ENCODE results near the gene SKOR2. TPM values are rescaled to one million over a fixed set of nuclear protein-coding genes. Genes with fewer than 3 reads are reported as not detected.

The SKOR2 gene
- total and polyA plus RNA-seq, 2 experiments from 2014 or later: 0.10 to 0.42 TPM

- no peak for TF ChIP-seq ETS1 (IDR thresholded peaks at IDR 0.05)
- no peak for TF ChIP-seq ZNF114 (CRISPR knock-in tag; IDR thresholded peaks at IDR 0.05)
- no peak for TF ChIP-seq EZH2 (IDR thresholded peaks at IDR 0.05; ENCODE audit: low read depth, unreplicated experiment)
- TF ChIP-seq EZH2phosphoT487 (IDR thresholded peaks at IDR 0.05; ENCODE audit: unreplicated experiment): no peak
- TF ChIP-seq NANOG (IDR thresholded peaks at IDR 0.05; ENCODE audit: borderline replicate concordance): no peak
These were observed 28.7 kb upstream of the SKOR2 start (continued) for GRCh38 chr18:47280121-47280520.

GRCh38 chr18:47274961-47275360 lies 23.5 kb upstream of the SKOR2 start:
- no peaks in the 10 kb centered on the region; the same call in 2 of the 3 replicates for H3K9me3 Mint-ChIP-seq
- Histone ChIP-seq H3K79me2 (replicated peaks; ENCODE audit: insufficient read depth) (no peaks in the 10 kb centered on the region), H4K20me1 (replicated peaks; ENCODE audit: insufficient read depth) (no peaks in the 10 kb centered on the region; the same call in 1 of the 2 replicates)

More at GRCh38 chr18:47274961-47275360, 23.5 kb upstream of the SKOR2 start:
- Histone ChIP-seq H3F3A (replicated peaks; ENCODE audit: low read depth) (no peaks in the 10 kb centered on the region), H3K36me3 (ENCODE audit: insufficient read depth) (no peaks in the 10 kb centered on the region), H2AFZ (peak overlapping the region; percentile 34; the same call in 1 of the 2 replicates), H3K4me1 (ENCODE audit: insufficient read depth) (peaks cover 7% of the 10 kb centered on the region; the same call in 1 of the 2 replicates), H3K27me3 (ENCODE audit: insufficient read depth) (no peaks in the 10 kb centered on the region), H3K4me3 (no peak overlapping the region), H3K27ac (ENCODE audit: low read depth) (no peak overlapping the region), H3K9me2 (ENCODE audit: insufficient read depth) (no peaks in the 10 kb centered on the region), H3K4me2 (no peak overlapping the region)
- TF ChIP-seq ZNF462 (CRISPR knock-in tag; IDR thresholded peaks at IDR 0.05) (no peak), NANOG (IDR thresholded peaks at IDR 0.05; ENCODE audit: borderline replicate concordance) (no peak), CTCF (conservative IDR thresholded peaks at IDR 0.05; ENCODE audit: low read depth in 2 of 2) (no peak), REST (IDR thresholded peaks at IDR 0.05; ENCODE audit: unreplicated experiment) (no peak), JUNB (IDR thresholded peaks at IDR 0.05; ENCODE audit: unreplicated experiment) (no peak), STAT1 (IDR thresholded peaks at IDR 0.05; ENCODE audit: unreplicated experiment) (no peak)
- ATAC-seq: no peak
- Mint-ChIP-seq H3K27ac (no peak overlapping the region), H3K36me3 (ENCODE audit: low read depth) (no peaks in the 10 kb centered on the region), H3K27me3 (ENCODE audit: insufficient read depth, low read depth, poor library complexity) (no peaks in the 10 kb centered on the region), H3K4me1 (peaks cover 4% of the 10 kb centered on the region; the same call in 2 of the 3 replicates), H3K4me3 (no peak overlapping the region)
- DNase-seq (ENCODE audit: low spot score): no peak
